UCSD-AML1 (cell line): ENCODE data around the gene LIM2.

ENCODE experiments used
- DNase-seq: peaks from one replicate; lab custom pipeline; 2025; ENCODE audit not compliant: unreplicated experiment; lab: John Stamatoyannopoulos, UW

The LIM2 gene

GRCh38 chr19:51366389-51367254, 21.2 kb downstream of the LIM2 start:
- DNase-seq, result peak; percentile 95

- DNase-seq, result no peak
These were observed 21.8 kb downstream of the LIM2 start, which contains the start of gene ETFB for GRCh38 chr19:51365965-51366388. TSS of gene ETFB (minus strand) at chr19:51366388. CDS start at chr19:51366326, 62 bp downstream.

- peak; percentile 48 for DNase-seq
These were observed 22.4 kb downstream of the LIM2 start for GRCh38 chr19:51365211-51365964.

- no peak for DNase-seq
These were observed 23.3 kb downstream of the LIM2 start for GRCh38 chr19:51364200-51365106.

GRCh38 chr19:51361239-51361638, 26.5 kb downstream of the LIM2 start:
- no peak for DNase-seq

- no peak for DNase-seq
These were observed 28.5 kb downstream of the LIM2 start for GRCh38 chr19:51359294-51359693.

- no peak for DNase-seq
These were observed 29.8 kb downstream of the LIM2 start for GRCh38 chr19:51357952-51358351.

GRCh38 chr19:51356159-51356801, 31.5 kb downstream of the LIM2 start:
- no peak for DNase-seq

- DNase-seq, result no peak
These were observed 33.0 kb downstream of the LIM2 start for GRCh38 chr19:51354742-51355148.

- DNase-seq, result no peak
These were observed 33.6 kb downstream of the LIM2 start for GRCh38 chr19:51354103-51354741.

GRCh38 chr19:51352783-51353360, 34.9 kb downstream of the LIM2 start:
- DNase-seq, result no peak

GRCh38 chr19:51351266-51351990, 36.3 kb downstream of the LIM2 start:
- DNase-seq, result no peak

GRCh38 chr19:51347209-51347928, 40.4 kb downstream of the LIM2 start:
- DNase-seq, result no peak

GRCh38 chr19:51346742-51347141, 41.0 kb downstream of the LIM2 start:
- DNase-seq, result no peak

GRCh38 chr19:51345076-51345620, 42.6 kb downstream of the LIM2 start:
- DNase-seq, result no peak

GRCh38 chr19:51342631-51343569, 44.9 kb downstream of the LIM2 start:
- DNase-seq, result no peak

- DNase-seq, result no peak
These were observed 45.7 kb downstream of the LIM2 start, which contains the start of gene VSIG10L for GRCh38 chr19:51341976-51342580. TSS of gene VSIG10L (minus strand) at chr19:51342139. CDS start at chr19:51342124, 15 bp downstream.
